GM19099 (cell line): ENCODE results near the gene MINDY4B.

Source experiments
- POLR2A ChIP-seq: IDR thresholded peaks from 3 replicates; pipeline ENCODE4 v1.6.1; 2011; ENCODE audit warnings: low read depth; ENCODE audit not compliant: insufficient read length; ENCODE audit errors: extremely low read depth

MINDY4B gene

GRCh38 chr3:150913133-150913922, 8.1 kb upstream of the MINDY4B start:
- TF ChIP-seq POLR2A: no peak

GRCh38 chr3:150912501-150912900, 7.3 kb upstream of the MINDY4B start:
- TF ChIP-seq POLR2A: no peak

DNA sequence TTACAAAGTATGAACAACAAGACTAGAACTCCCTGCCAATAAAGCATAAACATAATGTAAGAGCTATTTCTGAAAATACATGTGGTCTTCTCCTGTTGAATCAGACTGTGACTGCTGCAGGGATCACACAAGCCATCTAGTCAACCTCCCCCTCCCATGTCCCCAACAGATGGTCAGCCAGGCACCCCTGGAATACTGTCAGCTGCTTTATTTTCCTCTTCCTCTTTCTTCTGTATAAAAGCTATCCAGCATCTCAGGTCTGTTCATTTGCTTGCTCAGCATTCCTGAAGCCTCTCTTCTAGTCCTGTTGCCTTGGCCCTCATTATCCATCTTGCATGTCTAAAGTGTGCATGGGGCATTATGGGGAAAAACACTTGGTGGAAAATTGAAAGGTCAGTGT, 6.5 kb upstream of the MINDY4B start:
- no peak for TF ChIP-seq POLR2A

- no peak for TF ChIP-seq POLR2A
These were observed 1.2 kb upstream of the MINDY4B start for GRCh38 chr3:150906461-150906860.

GRCh38 chr3:150905746-150906145, 507 bp upstream of the MINDY4B start:
- TF ChIP-seq POLR2A: no peak

DNA sequence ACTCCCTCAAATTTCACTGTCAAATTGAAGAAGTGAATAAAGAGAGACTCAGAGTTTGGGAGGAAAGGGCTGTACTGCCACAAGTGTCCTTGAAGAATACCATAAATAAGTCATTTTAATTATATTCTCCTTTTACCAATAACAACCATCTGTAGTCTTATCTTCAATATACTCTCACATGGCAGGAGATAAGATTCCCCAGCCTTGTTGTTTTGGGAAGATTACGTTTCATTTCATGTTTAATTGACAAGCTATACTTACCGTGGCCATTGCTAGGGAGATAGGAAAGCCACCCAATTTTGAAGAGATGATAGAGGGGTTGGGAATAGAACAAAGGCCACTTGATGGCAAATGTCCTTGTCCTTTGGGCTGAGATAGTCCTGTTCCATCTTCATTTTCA, 2.3 kb downstream of the MINDY4B start:
- no peak for TF ChIP-seq POLR2A

DNA sequence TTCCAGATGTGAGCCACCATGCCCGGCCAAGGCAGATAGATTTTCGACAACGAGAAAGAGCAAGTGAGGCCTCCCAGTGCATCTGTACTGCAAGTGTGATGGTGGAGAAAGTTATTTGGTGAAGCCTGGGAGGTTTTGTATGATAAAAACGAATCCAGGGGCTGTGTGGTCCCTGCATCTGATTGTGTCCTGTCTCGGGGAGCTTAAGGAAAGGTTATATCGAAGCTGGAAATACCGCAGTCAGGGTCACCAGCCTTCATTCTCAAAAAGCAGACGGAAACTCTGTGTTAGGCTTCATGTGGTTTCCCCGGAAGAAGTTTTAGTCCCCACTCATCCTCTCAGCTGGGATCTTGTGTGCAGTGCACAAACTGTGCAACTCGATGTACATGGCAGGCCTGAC, 3.4 kb downstream of the MINDY4B start:
- no peak for TF ChIP-seq POLR2A

- no peak for TF ChIP-seq POLR2A
These were observed 6.1 kb downstream of the MINDY4B start for GRCh38 chr3:150899141-150899540.

DNA sequence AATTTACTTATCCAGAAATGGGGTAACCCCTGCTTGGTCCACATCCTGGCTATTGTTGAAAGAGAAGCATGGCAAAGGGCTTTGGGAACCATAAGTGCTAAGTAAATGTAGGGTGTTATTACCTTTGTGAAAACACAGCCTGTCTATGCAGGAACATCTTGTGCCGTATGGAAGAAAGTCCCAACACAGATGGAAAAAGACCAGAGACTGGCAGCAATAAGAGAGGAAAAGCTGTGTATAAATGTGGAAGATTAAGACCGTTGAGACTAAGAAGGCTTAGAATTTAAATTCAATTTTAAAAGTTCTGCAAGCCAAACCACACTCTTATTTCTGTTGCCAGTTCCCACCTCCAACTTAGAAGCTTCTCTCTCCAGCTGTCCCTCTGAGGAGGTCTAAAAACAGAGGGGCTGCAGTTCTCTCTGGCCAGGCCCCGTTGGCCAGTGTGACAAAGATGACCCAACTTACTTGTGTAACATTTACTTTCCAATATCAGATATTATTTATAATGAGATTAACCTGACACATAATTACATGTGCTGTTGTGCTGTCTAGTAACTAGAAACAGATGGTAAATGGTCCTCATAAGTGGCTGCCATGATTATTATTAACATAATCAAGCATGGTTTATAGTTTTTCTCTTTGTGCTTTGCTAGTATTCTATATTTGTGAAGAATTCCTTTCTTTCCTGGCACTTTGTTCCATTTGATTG, 7.0 kb downstream of the MINDY4B start:
- no peak for TF ChIP-seq POLR2A

- no peak for TF ChIP-seq POLR2A
These were observed 7.6 kb downstream of the MINDY4B start for GRCh38 chr3:150897592-150897991.

GRCh38 chr3:150890831-150891230, 14.4 kb downstream of the MINDY4B start:
- no peak for TF ChIP-seq POLR2A

GRCh38 chr3:150890295-150890694, 14.9 kb downstream of the MINDY4B start:
- no peak for TF ChIP-seq POLR2A

DNA sequence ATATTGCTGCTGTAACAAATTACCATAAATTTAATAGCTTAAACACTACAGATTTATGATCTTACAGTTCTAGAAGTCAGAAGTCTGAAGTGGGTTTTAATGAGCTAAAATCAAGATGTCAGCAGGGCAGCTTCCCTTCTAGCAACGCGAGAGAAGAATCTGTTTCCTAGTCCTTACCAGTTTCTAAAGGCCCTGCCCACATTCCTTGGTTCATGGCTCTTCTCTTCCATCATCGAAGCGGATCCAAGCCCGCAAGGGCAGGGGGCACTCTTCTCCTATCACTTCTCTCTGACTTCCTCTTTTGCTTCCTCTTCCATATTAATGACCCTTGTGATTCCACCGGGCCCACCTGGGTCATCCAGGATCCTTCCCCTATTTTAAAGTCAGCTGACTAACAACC, 16.1 kb downstream of the MINDY4B start:
- TF ChIP-seq POLR2A: no peak

GRCh38 chr3:150887031-150887430, 18.2 kb downstream of the MINDY4B start:
- TF ChIP-seq POLR2A: no peak

GRCh38 chr3:150885535-150885934, 19.7 kb downstream of the MINDY4B start:
- TF ChIP-seq POLR2A: no peak

- TF ChIP-seq POLR2A: no peak
These were observed 26.2 kb downstream of the MINDY4B start for GRCh38 chr3:150878996-150879575.
